Transverse colon (tissue), 4 donors: ENCODE results near the gene ZC3H18. TPM values are rescaled to one million over a fixed set of nuclear protein-coding genes. Genes with fewer than 3 reads are reported as not detected.

Experiments used
- DNase-seq: peaks from one replicate; pipeline ENCODE4 v3.0.0-alpha.2; 2019
- H3K27ac ChIP-seq, 4 donors: fragments of 200-600 bp; sonication (generic); 2 replicates each; pipeline ENCODE4 v1.5.1; 2016 to 2018; ENCODE audit warnings: inconsistent platforms in 4 of 4
- H3K27me3 ChIP-seq: fragments of 200-600 bp; sonication (generic); 2 replicates; pipeline ENCODE4 v1.5.1; 2017; ENCODE audit warnings: inconsistent platforms
- H3K36me3 ChIP-seq, 4 donors: fragments of 200-600 bp; sonication (generic); 2 replicates each; pipeline ENCODE4 v1.5.1; 2017 to 2019; ENCODE audit warnings: inconsistent platforms in 4 of 4
- H3K4me1 ChIP-seq, 4 donors: fragments of 200-600 bp; sonication (generic); 2 replicates each; pipeline ENCODE4 v1.5.1; 2017 to 2020; ENCODE audit warnings: inconsistent platforms in 4 of 4
- H3K4me3 ChIP-seq, 4 donors: fragments of 200-600 bp; sonication (generic); 1 replicate in 1 of 4; 2 replicates in 3 of 4; pipeline versions ENCODE4 v1.5.1 to v1.6.1; 2017 to 2019; ENCODE audit warnings: inconsistent platforms in 4 of 4
- H3K9me3 ChIP-seq, 2 donors: fragments of 200-600 bp; sonication (generic); 2 replicates each; pipeline ENCODE4 v1.5.1; 2017 to 2019; ENCODE audit warnings: inconsistent platforms in 2 of 2
- CTCF ChIP-seq, 5 experiments: fragments of 200-600 bp in 3 of 5; fragments of 450-650 bp in 2 of 5; sonication (generic) in 3 of 5; IDR thresholded peaks; 1 replicate in 2 of 5; 2 replicates in 3 of 5; pipeline ENCODE4 v1.5.1; 2016 to 2017; ENCODE audit warnings: antibody characterized with exemption in 5 of 5, inconsistent platforms in 3 of 5, mild to moderate bottlenecking in 2 of 5, moderate library complexity in 1 of 5
- EP300 ChIP-seq: sonication (generic); formaldehyde crosslinking; IDR thresholded peaks from one replicate; pipeline ENCODE4 v1.6.1; 2017; ENCODE audit warnings: antibody characterized with exemption, low read depth
- POLR2A ChIP-seq: fragments of 450-650 bp; IDR thresholded peaks from one replicate; pipeline ENCODE4 v1.6.1; 2016; ENCODE audit warnings: antibody characterized with exemption, mild to moderate bottlenecking, moderate library complexity
- POLR2AphosphoS5 ChIP-seq, 3 donors: sonication (generic); formaldehyde crosslinking; IDR thresholded peaks; one replicate each; pipeline ENCODE4 v1.6.1; 2016; ENCODE audit warnings: antibody characterized with exemption in 3 of 3
- WGBS, 2 donors: methylation state at CpG; one replicate each; pipeline ENCODE4 v1.1.5; 2018; ENCODE audit warnings: low coverage in 1 of 2; 5-methylcytosine and 5-hydroxymethylcytosine counted together
- in situ Hi-C, 4 donors: fragments of 200-750 bp; cut with MboI; loops; one replicate each; pipeline versions ENCODE4 v1.15.0 to v1.15.1; 2017; ENCODE audit warnings: low sequenced_read_pairs in 3 of 4, low pct_ligation_motif_present in 1 of 4, low pct_unique_long_range_greater_than_20kb in 1 of 4
- intact Hi-C: fragments of 100-400 bp; cut with DNase I; formaldehyde crosslinking; loops from one replicate; pipeline ENCODE4 v1.15.1; 2023; ENCODE audit warnings: low total_unique reads
- total RNA-seq, 4 donors: library from RNA; depleted of rRNA; stranded (reverse); fragments of >200 nt; gene quantifications; one replicate each; pipeline ENCODE4 v1.1.0, GENCODE V29; 2016

The ZC3H18 gene
- total RNA-seq, 4 donors from 2014 or later: 17.9 to 50.5 (median 25.5) TPM

GRCh38 chr16:88530858-88531203 is 39.4 kb upstream of the ZC3H18 start:
- no peak for TF ChIP-seq CTCF (IDR thresholded peaks at IDR 0.05)
- TF ChIP-seq EP300: no peak
- no peak for TF ChIP-seq POLR2A
- Histone ChIP-seq H3K27ac (no peak overlapping the region), H3K4me1 (peaks cover 12 to 37% (median 27%) of the 10 kb centered on the region in 4 donors), H3K36me3 (no peaks in the 10 kb centered on the region), H3K27me3 (no peaks in the 10 kb centered on the region), H3K4me3 (no peak overlapping the region), H3K9me3 (no peaks in the 10 kb centered on the region)
- intact Hi-C loops (no loop called here), in situ Hi-C loops (no loop called here)
- DNase-seq: no peak
- WGBS, 2 donors: 71 to 87% methylated on average over 4 to 9 of the region's 11 CpGs

- 75 to 90% methylated on average over 2 to 12 of the region's 12 CpGs for WGBS, 2 donors
- DNase-seq: no peak
- Histone ChIP-seq H3K27ac (no peak overlapping the region), H3K36me3 (no peaks in the 10 kb centered on the region), H3K4me3 (no peak overlapping the region), H3K27me3 (no peaks in the 10 kb centered on the region), H3K4me1 (peaks cover 10 to 34% (median 23%) of the 10 kb centered on the region in 4 donors), H3K9me3 (no peaks in the 10 kb centered on the region)
- TF ChIP-seq EP300 (no peak), CTCF (IDR thresholded peaks at IDR 0.05) (no peak), POLR2A (no peak), POLR2AphosphoS5 (IDR thresholded peaks at IDR 0.05) (no peak)
- in situ Hi-C loops (no loop called here), intact Hi-C loops (no loop called here)
These were observed 38.9 kb upstream of the ZC3H18 start for GRCh38 chr16:88531346-88531745.

GRCh38 chr16:88531931-88532433 is 38.2 kb upstream of the ZC3H18 start:
- peaks cover 10 to 27% (median 21%) of the 10 kb centered on the region in 4 donors for H3K4me1 ChIP-seq
- 92% methylated on average over 28 of the region's 34 CpGs; no CpG with 5 or more reads in 1 of the 2 donors for WGBS, 2 donors
- TF ChIP-seq POLR2AphosphoS5 (IDR thresholded peaks at IDR 0.05) (no peak), CTCF (IDR thresholded peaks at IDR 0.05) (no peak)
- no peak overlapping the region for H3K27ac ChIP-seq
- no peaks in the 10 kb centered on the region for H3K9me3 ChIP-seq
- no peaks in the 10 kb centered on the region for H3K27me3 ChIP-seq
- H3K36me3 ChIP-seq: no peaks in the 10 kb centered on the region
- intact Hi-C loops: no loop called here
- no peak overlapping the region for H3K4me3 ChIP-seq
- DNase-seq: no peak
- in situ Hi-C loops: no loop called here

- peaks cover 10 to 21% (median 16%) of the 10 kb centered on the region in 4 donors for H3K4me1 ChIP-seq
- no peaks in the 10 kb centered on the region for H3K36me3 ChIP-seq
- 82% methylated on average over 36 of the region's 37 CpGs; no CpG with 5 or more reads in 1 of the 2 donors for WGBS, 2 donors
- in situ Hi-C loops: no loop called here
- no peaks in the 10 kb centered on the region for H3K27me3 ChIP-seq
- no peaks in the 10 kb centered on the region for H3K9me3 ChIP-seq
- DNase-seq: no peak
- intact Hi-C loops: no loop called here
- TF ChIP-seq EP300 (no peak), POLR2A (no peak), CTCF (IDR thresholded peaks at IDR 0.05) (no peak), POLR2AphosphoS5 (IDR thresholded peaks at IDR 0.05) (no peak)
- peak overlapping the region in 3 of 4 donors; percentile 40 to 81 (median 49) for H3K4me3 ChIP-seq
- H3K27ac ChIP-seq: peak overlapping the region in 2 of 4 donors; percentile 4 to 77
These were observed 37.6 kb upstream of the ZC3H18 start for GRCh38 chr16:88532434-88533241.
